Right renal pelvis (tissue), 4 donors: Measurements from ENCODE around the gene NAV2. TPM values are rescaled to one million over a fixed set of nuclear protein-coding genes. Genes with fewer than 3 reads are reported as not detected.

ENCODE experiments used
- DNase-seq, 4 donors: peaks; one replicate each; pipeline ENCODE4 v3.0.0-alpha.2; 2013; ENCODE audit warnings: low read depth in 4 of 4, low spot score in 3 of 4, missing footprints in 1 of 4
- polyA plus RNA-seq, 4 donors: library from polyadenylated mRNA; unstranded; fragments of 120-200 nt; gene quantifications; one replicate each; pipeline ENCODE4 v1.2.1, GENCODE V29; 2013; ENCODE audit not compliant: insufficient read length in 4 of 4

NAV2 gene
- polyA plus RNA-seq, 4 donors = 33.2 to 55.2 (median 34.0) TPM

DNA sequence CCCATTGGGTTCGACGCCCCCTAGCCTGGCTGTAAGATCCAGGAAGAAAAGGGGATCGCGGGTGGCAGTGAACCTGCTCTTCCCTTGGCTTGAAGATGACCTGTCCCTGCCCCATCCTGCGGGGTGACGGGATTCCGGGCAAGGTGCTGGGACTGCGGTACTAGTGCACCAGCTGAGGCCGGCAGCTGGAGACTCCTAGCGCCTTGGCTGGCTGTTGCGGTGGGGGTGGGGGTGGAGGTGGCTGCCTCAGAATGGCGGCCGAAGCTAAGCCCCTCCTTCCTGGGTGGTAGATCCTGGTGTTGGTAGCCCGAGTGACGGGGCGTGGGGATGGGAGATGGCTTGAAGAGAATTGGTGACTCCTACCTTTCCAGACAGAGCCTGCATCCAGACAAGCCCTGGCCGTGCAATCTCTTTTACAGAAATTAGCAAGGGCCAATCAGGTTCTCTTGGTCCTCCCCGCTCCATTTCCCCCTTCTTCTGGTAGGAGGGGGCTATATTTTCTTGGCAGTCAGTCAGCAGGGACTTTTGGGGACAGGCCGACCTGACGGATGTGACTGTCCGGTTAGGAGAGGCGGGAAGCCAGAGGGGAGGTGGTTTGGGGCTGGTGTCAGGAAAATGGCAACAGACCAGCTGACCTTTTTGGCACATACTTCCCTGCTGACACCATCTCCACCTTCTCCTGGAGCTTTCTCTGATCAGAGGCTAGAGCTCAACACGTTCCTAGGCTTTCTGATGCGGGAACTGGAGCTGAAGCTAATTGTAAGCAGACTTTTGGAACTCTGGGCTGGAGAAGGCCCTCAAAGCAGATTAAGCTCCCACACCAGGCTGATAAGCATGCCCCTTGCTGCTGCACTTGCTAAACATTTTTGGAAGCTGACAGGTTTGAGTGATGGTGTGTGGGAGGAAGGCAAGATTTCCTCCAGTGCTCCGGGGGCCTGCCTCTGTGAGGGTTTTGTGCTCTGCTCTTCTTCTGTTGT, 2.0 kb downstream of the NAV2 start:
- no peak for DNase-seq

- no peak for DNase-seq
Observed at GRCh38 chr11:19715373-19715772, 2.7 kb downstream of the NAV2 start.

DNA sequence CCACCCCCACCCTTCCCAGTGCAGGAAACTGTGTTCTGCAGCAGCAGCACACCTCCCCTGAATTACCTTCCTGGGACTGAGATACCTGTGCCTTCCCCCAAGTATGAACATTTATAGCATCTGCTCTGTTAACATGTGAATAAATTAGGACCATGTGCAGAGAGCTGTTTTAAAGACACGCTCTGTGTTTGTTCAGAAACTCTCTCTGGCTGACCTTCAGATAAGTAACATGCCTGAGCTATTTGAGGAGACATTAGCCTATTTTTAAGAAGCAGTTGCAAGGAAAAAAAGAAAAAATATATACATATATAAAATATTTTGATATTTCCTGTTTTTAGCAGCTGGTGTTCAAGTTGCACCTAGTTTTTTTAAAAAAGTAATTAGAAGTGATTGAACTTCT, 5.4 kb downstream of the NAV2 start:
- no peak for DNase-seq

DNA sequence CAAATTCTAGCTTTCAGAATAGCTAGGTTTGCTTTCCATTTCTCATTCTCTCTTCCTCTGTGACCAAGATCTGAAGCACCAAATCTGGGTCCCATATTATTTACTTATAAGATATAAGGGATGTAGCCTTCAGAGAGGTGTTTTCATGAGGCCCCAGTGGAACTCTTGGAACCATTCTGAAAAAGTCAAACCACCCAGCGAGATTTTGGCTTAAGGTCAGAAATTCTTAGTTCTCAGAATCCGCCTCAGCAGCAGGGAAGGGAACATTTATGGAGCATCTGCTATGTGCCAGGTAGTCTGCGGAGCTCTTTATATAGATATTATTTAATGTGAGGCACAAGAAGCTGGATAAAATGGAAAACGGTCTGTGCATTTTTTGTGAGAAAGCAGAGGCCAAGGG, 6.3 kb downstream of the NAV2 start:
- DNase-seq = no peak

DNA sequence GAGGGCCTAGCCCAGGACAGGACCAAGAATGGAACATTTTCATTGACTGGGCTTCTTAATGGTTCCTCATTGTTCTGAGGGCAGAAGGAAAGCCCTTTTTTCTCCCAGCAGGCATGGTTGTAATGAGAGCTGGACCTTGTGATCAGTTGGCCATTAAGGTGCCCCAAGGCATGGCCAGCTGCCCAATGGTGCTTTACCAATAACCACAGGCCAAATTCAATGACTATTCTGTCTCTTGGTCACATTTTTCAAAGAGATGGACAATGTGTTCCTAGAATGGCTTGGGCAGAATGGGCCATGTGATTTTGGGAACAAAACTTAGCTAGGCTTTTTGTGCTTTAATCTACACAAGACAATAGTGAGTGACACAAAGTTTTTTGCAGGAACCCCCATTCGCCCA, 7.3 kb downstream of the NAV2 start:
- no peak for DNase-seq

- DNase-seq = no peak
Observed at GRCh38 chr11:19721176-19721575, 8.5 kb downstream of the NAV2 start.

DNA sequence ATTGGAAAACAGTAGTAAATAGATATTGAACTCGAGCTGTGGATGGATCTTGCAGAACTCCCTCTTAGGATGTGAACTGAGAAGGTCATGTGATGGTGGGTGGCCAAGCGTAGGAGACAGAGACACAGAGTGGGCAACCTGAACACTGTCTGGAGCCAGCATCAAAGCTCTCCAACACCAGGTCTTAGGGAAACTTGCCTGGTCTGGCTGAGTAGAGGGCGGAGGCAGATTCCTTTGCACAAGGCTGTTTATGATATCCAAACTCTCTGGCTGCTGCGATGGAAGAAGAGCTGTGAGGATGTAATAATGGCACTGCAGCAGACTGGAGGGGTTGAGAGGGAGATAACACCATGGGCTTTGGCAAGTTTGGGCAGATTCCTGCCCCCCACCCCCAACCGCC, 10.1 kb downstream of the NAV2 start:
- DNase-seq = no peak

DNA sequence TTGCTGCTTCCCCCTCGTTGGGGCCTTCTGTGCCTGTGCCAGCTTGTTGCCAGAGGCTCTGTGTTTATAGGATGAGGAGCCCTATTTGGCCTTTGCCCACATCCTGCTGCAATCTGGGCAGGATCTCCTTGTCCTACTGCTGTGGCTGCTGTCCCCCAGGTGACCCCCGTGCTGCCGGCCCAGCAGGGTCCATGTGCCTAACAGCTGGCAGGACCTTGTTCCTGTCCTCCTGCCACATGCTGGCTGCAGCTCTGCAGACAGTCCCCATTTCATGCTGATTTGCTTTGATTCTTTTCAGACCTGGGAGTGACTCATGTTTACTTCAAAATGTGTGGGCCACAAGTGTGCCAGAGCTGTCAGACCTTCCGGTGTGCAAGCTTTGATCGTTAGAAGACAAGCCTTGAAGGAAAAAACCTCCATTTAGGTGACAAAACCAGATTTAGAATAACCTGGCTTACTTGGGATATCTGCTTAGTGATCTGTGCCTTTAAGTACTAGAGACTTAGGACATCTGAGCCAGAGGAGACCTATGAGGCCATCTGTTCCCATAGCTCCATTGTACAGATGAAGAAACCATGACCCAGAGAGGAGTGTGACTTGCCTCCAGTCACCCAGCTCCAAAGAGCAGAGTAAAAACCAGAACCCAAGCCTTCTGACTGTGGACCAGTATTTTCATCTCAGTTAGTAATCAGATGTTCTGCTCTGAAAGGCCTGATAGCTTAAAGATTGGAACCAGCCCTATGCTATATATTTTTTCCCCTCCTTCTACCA, 11.1 kb downstream of the NAV2 start:
- no peak for DNase-seq

GRCh38 chr11:19724765-19725164, 12.1 kb downstream of the NAV2 start:
- DNase-seq = no peak

DNA sequence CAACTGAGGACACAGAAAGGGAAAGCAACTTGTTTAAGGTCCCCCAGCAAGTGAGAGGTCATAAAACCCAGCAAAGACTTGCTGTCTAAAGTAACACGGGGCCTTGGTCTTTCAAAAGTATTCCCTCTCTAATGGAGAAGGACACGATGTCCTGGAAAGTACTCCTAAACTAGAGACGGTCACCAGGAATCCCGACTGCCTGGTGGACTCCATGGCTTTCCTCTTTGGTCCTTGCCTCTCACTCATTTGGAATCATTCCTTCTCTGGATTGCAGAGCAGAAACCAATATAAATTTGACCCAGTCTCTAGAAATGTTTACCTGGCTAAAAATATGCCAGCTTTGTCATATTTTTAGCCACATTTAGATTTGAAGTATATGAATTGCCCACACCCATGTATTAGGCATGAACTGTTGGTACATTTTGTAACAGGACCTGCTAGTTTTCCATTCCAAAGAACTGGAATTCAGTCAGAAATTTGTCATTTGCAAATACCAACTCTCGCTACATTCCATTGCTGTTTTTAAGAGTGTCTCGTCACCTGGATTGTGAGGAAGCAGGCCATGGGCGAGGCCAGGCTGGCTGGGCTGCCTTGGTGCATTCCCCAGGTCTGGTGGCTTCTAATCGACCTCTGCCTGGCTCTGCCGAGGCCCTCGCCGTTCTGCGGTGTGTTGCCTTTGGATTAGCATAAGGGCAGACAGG, 12.9 kb downstream of the NAV2 start:
- DNase-seq = no peak

DNA sequence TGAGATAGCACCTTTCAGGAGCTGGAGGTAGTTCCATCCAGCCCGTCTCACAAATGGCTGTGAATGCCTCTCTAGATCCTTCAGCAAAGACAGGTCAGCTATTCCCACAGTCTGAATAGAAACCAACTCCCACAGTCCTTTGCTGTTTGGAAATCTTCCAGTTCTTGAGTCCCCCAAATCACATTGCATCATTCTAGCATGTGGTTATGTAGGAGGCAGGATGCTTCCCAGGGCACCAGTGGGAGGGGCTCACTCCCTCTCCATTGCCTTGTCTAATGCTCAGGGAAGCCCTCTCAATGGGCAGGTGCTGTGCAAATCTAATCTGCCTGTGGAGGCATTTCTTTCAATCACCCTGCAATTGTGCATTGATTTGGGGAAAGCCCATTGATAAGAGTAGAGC, 14.6 kb downstream of the NAV2 start:
- no peak for DNase-seq

GRCh38 chr11:19728436-19728835, 15.8 kb downstream of the NAV2 start:
- DNase-seq = no peak

GRCh38 chr11:19729141-19729540, 16.5 kb downstream of the NAV2 start:
- DNase-seq = no peak

DNA sequence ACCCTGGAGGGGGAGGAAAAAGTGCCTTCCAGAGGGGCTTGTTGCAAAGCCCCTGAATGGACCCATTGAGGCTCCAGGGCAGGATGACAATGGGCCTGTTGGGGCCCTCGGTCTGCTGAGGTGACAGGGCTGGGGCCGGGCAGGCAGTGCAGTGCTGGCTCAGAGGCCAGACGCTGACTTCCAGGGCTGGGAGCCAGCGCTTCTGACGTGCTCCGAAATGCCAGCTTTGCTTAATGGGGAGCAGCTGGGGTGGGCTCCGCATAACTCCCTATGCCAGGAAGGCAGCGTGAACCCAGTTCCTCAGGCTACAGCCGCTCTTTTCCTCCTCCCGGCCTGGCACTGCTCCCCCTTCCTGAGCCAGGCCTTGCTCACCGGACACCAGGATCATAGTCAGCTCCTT, 17.7 kb downstream of the NAV2 start:
- no peak for DNase-seq

DNA sequence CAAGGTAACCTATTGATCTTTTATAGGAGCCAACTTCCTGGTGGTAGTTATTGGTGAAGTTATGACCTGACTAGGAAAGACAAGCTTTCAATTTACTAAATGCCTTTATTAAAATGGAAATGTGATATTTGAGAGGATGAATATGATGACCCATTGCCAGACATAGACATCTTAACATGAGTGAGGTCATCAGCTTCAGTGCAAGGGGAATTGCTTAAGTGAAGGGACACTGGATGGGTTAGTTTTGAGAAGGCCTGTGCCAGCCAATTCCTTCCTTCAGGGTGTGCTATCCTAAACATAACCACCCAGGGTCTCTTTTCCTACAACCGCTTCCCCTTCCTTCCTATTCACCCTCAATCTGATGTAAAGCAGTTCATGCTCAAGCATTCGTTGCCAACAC, 21.5 kb downstream of the NAV2 start:
- no peak for DNase-seq

DNA sequence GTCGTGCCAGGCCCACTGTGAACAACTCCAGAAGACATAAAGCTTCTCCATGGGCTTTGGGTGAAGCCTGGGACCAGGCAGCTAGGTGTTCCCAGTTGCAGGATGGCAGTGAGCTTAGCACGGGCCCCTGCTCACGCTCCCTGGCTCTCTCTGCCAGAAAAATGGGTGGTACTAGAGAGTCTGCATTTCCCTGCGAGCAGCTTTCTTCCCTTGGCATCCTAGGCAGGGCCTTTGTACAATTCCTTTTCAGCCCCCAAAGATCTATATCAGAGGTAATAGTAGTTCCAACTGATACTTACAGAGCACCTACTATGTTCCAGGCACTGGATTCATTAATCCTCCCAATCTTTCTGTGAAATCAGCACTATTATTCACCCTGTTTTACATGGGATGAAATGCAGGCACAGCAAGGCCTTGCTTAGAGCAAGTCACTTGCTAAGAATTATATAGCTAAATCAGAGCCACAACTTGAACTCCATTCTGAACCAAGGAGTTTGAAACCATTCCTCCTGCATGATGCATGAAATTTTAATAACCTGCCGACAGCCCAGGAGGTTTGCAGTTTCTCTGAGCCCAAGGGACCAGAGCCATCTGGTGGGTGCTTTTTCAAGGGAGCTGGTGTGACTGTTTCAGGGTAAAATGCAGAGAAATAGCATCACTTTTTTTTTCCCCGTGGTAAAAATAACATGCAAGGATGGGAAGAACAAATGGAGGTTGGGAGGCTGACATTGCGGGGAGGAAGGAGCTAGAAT, 22.7 kb downstream of the NAV2 start:
- no peak for DNase-seq

- DNase-seq = no peak
Observed at GRCh38 chr11:19735909-19736498, 23.4 kb downstream of the NAV2 start.

DNA sequence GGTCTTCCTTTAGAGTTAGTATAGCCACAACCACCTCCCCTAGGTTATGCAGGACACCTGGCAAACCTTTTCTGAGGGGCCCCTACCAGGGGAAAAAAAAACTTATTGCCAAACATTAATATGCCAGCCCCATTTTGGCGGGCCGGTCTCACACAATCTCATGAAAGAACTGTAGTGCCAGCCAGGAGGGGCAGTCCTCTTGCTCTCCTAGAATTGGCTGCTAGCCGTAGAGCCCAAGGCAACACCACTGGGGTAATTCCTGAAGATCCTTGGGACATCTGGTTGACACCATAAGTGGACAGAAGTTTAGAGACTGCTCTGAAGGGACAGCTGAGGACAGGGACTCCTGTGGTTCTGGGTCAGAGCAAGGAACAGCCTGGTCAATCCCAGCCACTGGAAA, 24.2 kb downstream of the NAV2 start:
- DNase-seq = no peak

DNA sequence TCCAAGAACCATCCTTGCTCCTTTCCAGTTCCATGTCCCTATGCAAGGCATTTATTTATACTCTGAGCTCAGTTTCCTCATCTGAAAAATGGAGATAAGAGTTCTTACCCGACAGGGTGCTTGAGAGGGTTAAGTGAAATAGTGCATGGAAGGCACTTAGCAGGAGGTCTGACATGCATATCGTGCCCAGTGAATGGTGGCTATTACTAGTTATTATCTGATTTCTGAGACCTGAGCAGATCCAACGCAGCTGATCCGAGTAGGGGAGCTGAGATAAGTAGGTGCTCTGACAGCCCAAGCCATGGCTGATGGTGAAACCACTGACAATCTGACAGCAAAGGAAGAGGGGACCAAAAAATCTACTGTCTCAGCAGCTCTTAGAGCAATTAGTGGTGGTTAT, 24.9 kb downstream of the NAV2 start:
- no peak for DNase-seq

GRCh38 chr11:19738124-19738523, 25.5 kb downstream of the NAV2 start:
- DNase-seq = no peak
